Dermis microvascular lymphatic vessel endothelial cell (primary cell): Measurements from ENCODE around the gene NR6A1. TPM values are rescaled to one million over a fixed set of nuclear protein-coding genes. Genes with fewer than 3 reads are reported as not detected.

Experiments used
- DNase-seq, 2 donors: peaks; one replicate each; pipeline versions ENCODE4 v3.0.0 to v3.0.0-alpha.2; 2010; ENCODE audit warnings: low read depth in 2 of 2
- total RNA-seq: library from RNA; depleted of rRNA; stranded (reverse); fragments of >200 nt; gene quantifications from 2 replicates; pipeline ENCODE4 v1.2.1, GENCODE V29; 2014

Gene NR6A1
- total RNA-seq, 1 donor from 2014 or later: 0.77 TPM

DNA sequence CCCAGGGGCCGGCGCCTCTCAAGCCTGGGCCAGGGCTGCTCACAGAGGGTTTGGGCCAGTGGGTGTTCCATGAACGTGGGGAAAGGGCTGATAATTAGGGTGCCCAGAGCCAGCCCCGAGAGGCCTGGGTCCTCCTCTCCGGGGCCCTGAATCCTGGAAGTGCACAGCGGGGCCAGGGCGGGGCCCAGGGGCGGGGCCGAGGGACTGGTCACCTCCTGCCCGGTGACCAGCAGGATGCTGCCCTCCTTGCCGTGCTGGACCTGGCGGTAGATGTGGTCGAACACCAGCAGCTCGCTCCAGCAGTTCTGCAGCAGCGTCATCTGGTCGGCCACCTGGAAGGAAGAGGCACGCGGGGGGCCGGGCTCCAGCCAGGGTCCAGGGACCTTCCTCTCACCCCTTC lies 278.3 kb downstream of the NR6A1 start:
- DNase-seq: no peak

DNA sequence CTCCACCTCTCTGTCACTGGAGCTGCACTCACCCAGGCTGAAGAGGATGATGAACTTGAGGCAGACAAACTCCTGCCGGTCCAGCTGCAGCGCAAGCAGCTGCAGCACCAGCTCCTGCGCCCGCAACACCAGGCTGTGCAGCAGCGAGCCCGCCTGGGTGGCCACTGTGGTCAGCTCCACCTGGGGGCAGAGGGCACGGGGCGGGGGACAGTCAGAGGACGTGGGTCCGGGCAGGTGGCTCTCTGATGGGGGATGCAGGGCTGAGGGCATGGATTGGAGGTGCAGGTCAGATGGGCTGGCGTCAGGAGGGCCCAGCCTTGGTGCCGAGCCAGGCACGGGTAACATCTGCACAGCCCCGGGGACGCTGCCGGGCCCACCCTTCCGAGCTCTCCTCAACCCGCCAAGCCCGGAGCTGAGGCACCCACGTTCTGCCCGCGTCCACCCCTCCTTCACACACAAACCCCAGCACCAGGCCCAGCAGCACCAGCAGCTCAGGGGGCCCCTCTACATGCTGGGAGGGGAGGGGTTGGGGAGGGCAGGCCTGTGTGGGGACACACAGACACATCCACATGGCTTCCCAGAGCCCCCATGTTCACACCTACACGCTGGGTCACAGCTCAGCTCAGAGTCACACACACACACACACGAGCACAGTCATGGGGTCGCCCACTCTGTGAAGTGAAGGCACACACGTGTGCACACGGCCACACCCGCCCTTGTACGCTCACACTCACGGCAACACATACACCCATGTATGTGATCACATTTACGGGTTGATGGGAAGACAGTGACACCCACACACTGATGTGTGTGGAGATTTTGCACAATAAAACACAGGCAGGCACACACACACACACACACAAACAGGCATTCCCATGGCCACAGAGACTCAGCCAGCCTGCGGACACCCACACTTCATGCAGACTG lies 279.8 kb downstream of the NR6A1 start:
- DNase-seq: no peak

DNA sequence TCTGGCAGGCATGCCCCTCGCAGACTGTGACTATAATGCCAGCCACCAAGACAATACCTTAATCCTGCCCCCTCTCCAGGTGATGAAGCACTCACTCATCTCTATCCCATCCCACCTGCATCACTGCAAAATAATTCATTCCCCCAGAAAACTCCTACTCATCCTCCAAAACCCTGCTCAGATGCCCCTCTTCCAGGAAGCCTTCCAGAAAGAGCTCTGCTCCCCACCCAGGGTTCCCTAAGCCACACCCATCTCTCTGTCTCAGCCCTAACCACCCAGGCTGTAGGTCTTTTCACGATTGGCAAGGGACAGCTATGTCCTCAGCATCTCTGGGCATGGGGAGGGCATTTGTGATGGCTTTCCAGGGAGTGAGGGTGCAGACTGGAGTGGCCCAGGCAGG lies 281.1 kb downstream of the NR6A1 start:
- no peak for DNase-seq

DNA sequence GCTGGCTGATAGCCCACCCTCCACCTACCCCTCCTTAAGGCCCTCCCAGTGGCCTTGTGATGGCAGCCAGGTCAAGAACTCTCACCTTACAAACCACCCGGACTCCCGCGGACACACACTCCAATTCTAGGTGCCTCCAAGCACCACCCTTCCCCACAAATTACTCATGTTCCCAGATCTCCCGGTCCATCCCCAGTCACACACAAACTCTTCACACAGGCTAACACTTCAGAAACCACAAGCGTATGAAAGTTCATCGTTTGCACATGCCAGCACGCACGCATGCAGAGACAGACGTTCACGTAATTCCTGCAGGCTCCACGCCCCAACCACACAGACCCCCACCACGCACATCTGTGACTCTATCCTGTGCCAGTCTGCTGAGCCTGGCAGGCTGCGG lies 281.9 kb downstream of the NR6A1 start:
- DNase-seq: no peak

DNA sequence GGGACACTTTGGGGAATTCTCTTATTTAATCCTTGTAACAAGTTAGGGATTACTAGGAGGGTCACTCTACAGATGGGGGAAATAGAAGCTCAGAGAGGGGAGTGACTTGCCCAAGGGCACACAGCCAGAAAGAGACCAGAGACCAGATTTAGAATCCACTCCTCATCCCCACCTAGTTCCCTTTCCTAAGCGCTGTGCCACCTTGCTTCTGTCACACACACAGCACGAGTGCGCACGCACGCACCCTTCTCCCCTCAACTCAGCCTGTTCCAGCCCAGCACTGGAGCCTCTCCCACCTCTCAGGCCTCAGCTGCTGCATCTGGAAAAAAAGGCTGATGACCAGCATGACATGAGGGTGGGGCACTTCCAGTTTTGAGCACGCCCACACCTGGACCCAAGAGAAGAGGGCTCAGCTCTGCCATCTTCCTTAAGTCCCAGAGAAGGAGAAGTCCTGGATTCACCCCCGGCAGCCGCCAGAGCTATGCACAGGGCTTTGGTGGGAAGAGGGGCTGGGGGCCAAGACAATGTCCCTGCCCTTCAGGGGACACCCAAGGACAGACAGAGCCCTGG lies 282.4 kb downstream of the NR6A1 start:
- no peak for DNase-seq

GRCh38 chr9:124487260-124488182 lies 283.6 kb downstream of the NR6A1 start:
- no peak for DNase-seq

- DNase-seq: no peak
These were observed 284.3 kb downstream of the NR6A1 start for GRCh38 chr9:124486778-124487259.

DNA sequence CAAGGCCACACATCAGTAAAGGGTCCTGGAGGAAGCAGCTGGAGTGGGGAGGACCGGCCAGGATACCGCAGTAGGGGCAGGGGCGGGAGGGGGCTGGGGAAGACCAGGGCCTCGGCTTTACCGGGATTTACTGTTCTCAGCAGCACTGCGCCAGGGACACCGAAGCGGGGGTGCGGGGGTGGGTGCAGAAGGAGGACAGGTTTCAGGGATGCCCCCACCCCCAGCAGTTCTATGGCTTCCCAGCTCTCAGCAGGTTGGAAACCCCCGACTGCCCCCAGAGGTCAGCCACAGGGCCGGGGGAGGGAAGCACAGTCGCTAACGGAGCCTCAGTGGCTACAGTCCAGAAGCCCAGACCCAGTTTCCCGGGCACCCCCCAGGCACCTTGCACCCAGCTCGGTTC lies 285.2 kb downstream of the NR6A1 start:
- no peak for DNase-seq

DNA sequence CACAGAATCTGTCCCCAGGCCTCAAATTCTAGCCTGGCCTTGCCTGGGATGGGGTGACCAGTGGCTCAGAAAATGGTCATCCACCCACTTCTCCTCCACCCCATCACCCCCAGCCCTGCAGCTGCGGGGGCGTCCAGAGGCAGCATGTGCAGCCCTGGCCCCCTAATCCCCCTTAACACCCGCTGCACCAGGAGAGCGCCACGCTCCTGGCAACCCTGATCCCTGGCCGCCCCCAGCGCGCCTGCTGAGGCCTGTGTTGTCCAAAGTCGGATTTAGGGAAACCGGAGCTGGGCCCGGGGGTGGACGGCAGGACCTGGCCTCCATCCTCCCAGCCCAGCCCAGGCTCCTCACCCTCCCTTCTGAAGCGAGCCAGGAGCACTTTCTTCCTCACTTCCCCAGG lies 285.9 kb downstream of the NR6A1 start:
- no peak for DNase-seq

DNA sequence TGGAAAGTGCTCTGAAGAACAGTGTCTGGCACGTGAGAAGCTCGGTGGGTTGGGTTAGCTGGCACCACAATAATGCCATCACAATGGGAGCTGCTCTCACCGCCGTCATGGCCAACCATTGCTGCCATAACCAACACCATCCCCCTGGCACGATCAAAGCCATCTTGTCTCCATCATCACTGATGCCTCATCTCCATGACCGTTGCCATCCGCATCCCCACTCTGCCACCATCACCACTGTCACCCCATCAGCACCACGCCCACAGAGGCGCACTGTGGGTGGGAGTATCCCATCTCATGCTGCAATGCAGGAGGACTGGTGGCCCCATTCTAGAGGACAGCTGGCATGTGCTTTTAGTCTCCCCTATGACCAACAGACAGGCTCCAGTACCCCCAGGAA lies 287.6 kb downstream of the NR6A1 start:
- DNase-seq: no peak

- DNase-seq: no peak
These were observed 288.6 kb downstream of the NR6A1 start for GRCh38 chr9:124482431-124483031.

- no peak for DNase-seq
These were observed 290.0 kb downstream of the NR6A1 start for GRCh38 chr9:124481115-124481514.

- peak in 1 of 2 donors; percentile 26 for DNase-seq
These were observed 290.5 kb downstream of the NR6A1 start for GRCh38 chr9:124480621-124480981.

DNA sequence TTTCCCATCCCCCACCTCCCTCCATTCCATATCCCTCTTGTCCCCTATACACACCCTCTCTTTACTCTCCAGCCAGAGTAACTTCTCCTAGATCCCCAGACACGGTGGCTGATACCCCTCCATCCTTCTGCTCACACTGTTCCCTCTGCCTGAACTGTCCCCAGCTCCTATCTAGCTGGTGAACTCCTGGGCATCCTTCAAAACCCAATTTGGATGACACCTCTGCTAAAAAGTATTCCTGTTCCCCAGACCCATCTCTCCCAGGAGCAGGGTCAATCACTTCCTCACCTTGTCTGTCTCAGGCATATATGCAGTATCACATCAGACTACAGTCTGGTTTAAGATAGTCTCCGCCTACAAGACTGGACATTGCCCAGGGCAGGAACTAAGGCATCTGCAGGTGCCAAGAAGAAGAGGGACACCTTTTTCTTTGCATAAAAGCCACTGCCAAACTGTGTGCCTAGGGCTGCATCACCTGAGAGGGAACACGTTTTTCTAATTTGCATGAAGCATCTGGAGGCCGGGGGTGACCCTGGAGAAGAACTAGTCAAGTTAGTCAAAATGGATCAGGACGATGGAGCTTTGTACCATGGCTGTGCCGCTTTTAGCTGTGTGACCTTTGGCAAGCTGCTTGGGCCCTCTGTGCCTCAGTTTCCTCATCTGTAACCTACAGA lies 291.0 kb downstream of the NR6A1 start:
- DNase-seq: no peak

DNA sequence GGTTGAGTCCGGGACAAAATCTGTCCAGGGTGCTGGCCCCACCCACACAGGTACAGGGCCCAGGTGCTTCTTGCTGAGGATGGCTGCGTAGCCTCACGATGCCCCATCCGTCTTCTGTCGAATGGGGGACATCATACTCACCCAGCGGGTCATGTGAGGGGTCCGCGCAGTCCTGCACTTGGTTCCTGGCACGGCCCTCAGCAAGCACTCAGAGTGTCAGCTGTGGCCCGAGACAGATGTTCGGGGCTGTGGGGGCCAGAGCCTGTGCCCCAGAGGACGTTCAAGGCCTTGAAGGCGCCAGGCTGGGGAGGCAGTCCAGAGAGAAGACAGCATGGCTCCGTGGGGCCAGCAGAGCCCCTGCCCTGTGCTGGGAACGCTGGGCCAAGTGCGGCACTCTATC lies 291.7 kb downstream of the NR6A1 start:
- DNase-seq: no peak

DNA sequence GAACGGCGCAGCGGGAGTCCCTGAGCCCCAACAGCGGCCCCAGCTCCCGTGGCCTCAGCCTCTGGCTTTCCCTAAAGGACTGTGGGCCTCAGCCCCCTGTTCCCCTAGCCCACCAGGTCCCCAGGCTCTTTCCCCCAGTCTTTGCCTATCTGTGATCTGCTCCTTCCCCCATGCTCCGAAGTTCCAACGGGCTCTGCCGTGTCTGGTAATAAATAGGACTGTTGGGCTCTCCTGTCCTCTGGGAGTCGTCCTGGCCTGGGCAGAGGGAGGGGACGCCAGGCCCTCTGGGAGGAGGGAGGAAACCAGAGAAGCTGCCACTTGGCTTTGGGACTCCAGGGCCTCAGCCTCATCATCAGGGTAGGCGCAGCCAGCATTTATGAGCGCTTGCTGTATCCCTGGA lies 292.8 kb downstream of the NR6A1 start:
- no peak for DNase-seq

- DNase-seq: no peak
These were observed 293.3 kb downstream of the NR6A1 start for GRCh38 chr9:124477648-124478285.

- no peak for DNase-seq
These were observed 293.9 kb downstream of the NR6A1 start for GRCh38 chr9:124477211-124477647.

- no peak for DNase-seq
These were observed 295.0 kb downstream of the NR6A1 start for GRCh38 chr9:124475868-124476690.
